NCI-H146 treated with DMSO at 0.1 percent for 48 hours (cell line): ENCODE results near the gene DAO.
"Not testable (repeated sequence)": the region's sequence is repeated elsewhere in the genome, so short reads cannot be mapped to it uniquely, and the experiment has no call there.

Experiments
- DNase-seq: peaks from one replicate; lab custom pipeline; 2025; ENCODE audit not compliant: unreplicated experiment; lab: John Stamatoyannopoulos, UW

DAO gene

GRCh38 chr12:108879615-108880254 lies at the start of gene DAO:
Gene DAO (plus strand): TSS chr12:108880092. CDS start chr12:108885007, 4,915 bp downstream.
- DNase-seq: no peak

- no peak for DNase-seq
Observed at GRCh38 chr12:108831309-108831991, 48.4 kb upstream of the DAO start.

- DNase-seq: no peak
Observed at GRCh38 chr12:108832208-108832607, 47.7 kb upstream of the DAO start.

- DNase-seq: no peak
Observed at GRCh38 chr12:108832730-108833354, 47.0 kb upstream of the DAO start.

- no peak for DNase-seq
Observed at GRCh38 chr12:108833355-108833733, 46.5 kb upstream of the DAO start.

GRCh38 chr12:108833757-108834472 lies 46.0 kb upstream of the DAO start:
- no peak for DNase-seq

GRCh38 chr12:108835860-108836634 lies 43.8 kb upstream of the DAO start:
- DNase-seq: no peak

- no peak for DNase-seq
Observed at GRCh38 chr12:108837239-108837638, 42.7 kb upstream of the DAO start.

GRCh38 chr12:108837680-108838079 lies 42.2 kb upstream of the DAO start:
- no peak for DNase-seq

- peak; percentile 94 for DNase-seq
Observed at GRCh38 chr12:108838194-108839017, 41.5 kb upstream of the DAO start.

- DNase-seq: no peak
Observed at GRCh38 chr12:108839018-108839889, 40.6 kb upstream of the DAO start.

GRCh38 chr12:108839890-108840230 lies 40.0 kb upstream of the DAO start:
- DNase-seq: no peak

GRCh38 chr12:108840605-108841332 lies 39.1 kb upstream of the DAO start:
- no peak for DNase-seq

GRCh38 chr12:108841825-108842224 lies 38.1 kb upstream of the DAO start:
- DNase-seq: not testable (repeated sequence)

- DNase-seq: no peak
Observed at GRCh38 chr12:108842361-108842760, 37.5 kb upstream of the DAO start.

- no peak for DNase-seq
Observed at GRCh38 chr12:108843187-108843586, 36.7 kb upstream of the DAO start.

- no peak for DNase-seq
Observed at GRCh38 chr12:108845696-108846095, 34.2 kb upstream of the DAO start.

GRCh38 chr12:108846290-108846701 lies 33.6 kb upstream of the DAO start:
- no peak for DNase-seq

- DNase-seq: no peak
Observed at GRCh38 chr12:108847705-108848104, 32.2 kb upstream of the DAO start.
